MM.1S (cell line): ENCODE results near the gene DCUN1D3.

ENCODE experiments used
- DNase-seq: peaks from one replicate; pipeline ENCODE4 v3.0.0-alpha.2; 2015
- H2AFZ ChIP-seq: fragments of 300-600 bp; sonication (generic); 2 replicates; pipeline ENCODE4 v1.6.0; 2016; ENCODE audit warnings: antibody characterized with exemption, low read length
- H3F3A ChIP-seq: fragments of 300-600 bp; sonication (generic); 2 replicates; pipeline ENCODE4 v1.6.1; 2016; ENCODE audit warnings: mild to moderate bottlenecking, antibody characterized with exemption, low read length, moderate library complexity, mixed read lengths; ENCODE audit not compliant: insufficient read depth
- H3K27ac ChIP-seq: fragments of 300-600 bp; sonication (generic); 2 replicates; pipeline ENCODE4 v1.5.1; 2016; ENCODE audit warnings: mild to moderate bottlenecking, low read length
- H3K27me3 ChIP-seq: fragments of 300-600 bp; sonication (generic); replicated peaks from 2 replicates; pipeline ENCODE4 v1.6.0; 2016; ENCODE audit warnings: low read length; ENCODE audit not compliant: insufficient read depth
- H3K36me3 ChIP-seq: fragments of 300-600 bp; sonication (generic); replicated peaks from 2 replicates; pipeline ENCODE4 v1.6.1; 2016; ENCODE audit warnings: mild to moderate bottlenecking, low read length, mixed read lengths; ENCODE audit not compliant: insufficient read depth
- H3K4me1 ChIP-seq: fragments of 300-600 bp; sonication (generic); 2 replicates; pipeline ENCODE4 v1.6.1; 2016; ENCODE audit warnings: low read length, mixed read lengths
- H3K4me2 ChIP-seq: fragments of 300-600 bp; sonication (generic); 2 replicates; pipeline ENCODE4 v1.6.0; 2016; ENCODE audit warnings: low read depth, low read length
- H3K4me3 ChIP-seq: fragments of 300-600 bp; sonication (generic); 2 replicates; pipeline ENCODE4 v1.5.1; 2016; ENCODE audit warnings: low read length, mixed read lengths
- H3K79me2 ChIP-seq: fragments of 300-600 bp; sonication (generic); 2 replicates; pipeline ENCODE4 v1.6.1; 2016; ENCODE audit warnings: mixed run types, low read length, mixed read lengths
- H3K9ac ChIP-seq: fragments of 300-600 bp; sonication (generic); 2 replicates; pipeline ENCODE4 v1.6.1; 2016; ENCODE audit warnings: low read length, mixed read lengths
- H3K9me2 ChIP-seq: fragments of 300-600 bp; sonication (generic); replicated peaks from 2 replicates; pipeline ENCODE4 v1.6.1; 2016; ENCODE audit warnings: mild to moderate bottlenecking, low read length, mixed read lengths; ENCODE audit not compliant: insufficient read depth
- H3K9me3 ChIP-seq: fragments of 300-600 bp; sonication (generic); replicated peaks from 2 replicates; pipeline ENCODE4 v1.6.1; 2016; ENCODE audit warnings: mild to moderate bottlenecking, low read length, mixed read lengths; ENCODE audit not compliant: insufficient read depth
- H4K20me1 ChIP-seq: fragments of 300-600 bp; sonication (generic); 2 replicates; pipeline ENCODE4 v1.6.1; 2016; ENCODE audit warnings: mild to moderate bottlenecking, low read length, moderate library complexity, mixed read lengths; ENCODE audit not compliant: insufficient read depth
- EZH2 ChIP-seq: fragments of 300-600 bp; sonication (generic); optimal IDR thresholded peaks from 2 replicates; pipeline ENCODE3; 2017; ENCODE audit warnings: low read depth, mild to moderate bottlenecking, antibody characterized with exemption, low read length, mixed read lengths
- EZH2phosphoT487 ChIP-seq: fragments of 300-600 bp; sonication (generic); IDR thresholded peaks from 2 replicates; pipeline ENCODE4 v1.6.1; 2018; ENCODE audit warnings: antibody characterized with exemption, low read length
- TF ChIP-seq, protein P1 (sequence below): fragments of 300-600 bp; sonication (generic); IDR thresholded peaks from 2 replicates; pipeline ENCODE4 v1.5.1; 2016; ENCODE audit warnings: antibody characterized with exemption, low read length, mixed read lengths

The DCUN1D3 gene

DNA sequence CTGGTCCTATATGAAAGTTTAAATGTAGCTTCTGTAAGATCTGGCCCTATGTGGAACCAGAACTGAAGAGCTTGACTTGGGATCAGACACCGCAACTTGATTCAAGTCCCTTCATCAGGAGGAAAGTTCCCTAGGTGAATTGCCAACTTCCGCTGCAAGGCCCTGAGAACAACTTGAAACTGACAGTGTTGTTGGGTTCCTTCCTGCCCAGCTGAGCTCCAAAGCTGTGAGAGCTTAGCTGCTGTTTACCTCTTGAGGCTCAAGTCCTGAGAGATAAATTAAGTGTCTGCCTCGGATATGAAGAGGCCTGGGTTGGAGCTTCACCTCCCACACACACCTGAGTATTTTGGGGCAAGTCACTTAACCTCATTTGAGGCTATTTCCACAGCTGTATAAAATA is 49.2 kb downstream of the DCUN1D3 start:
- no peaks in the 10 kb centered on the region for H3K79me2 ChIP-seq
- no peak overlapping the region for H2AFZ ChIP-seq
- no peak overlapping the region for H3K27ac ChIP-seq
- no peak for DNase-seq
- no peak overlapping the region for H3K9ac ChIP-seq
- TF ChIP-seq, protein P1, sequence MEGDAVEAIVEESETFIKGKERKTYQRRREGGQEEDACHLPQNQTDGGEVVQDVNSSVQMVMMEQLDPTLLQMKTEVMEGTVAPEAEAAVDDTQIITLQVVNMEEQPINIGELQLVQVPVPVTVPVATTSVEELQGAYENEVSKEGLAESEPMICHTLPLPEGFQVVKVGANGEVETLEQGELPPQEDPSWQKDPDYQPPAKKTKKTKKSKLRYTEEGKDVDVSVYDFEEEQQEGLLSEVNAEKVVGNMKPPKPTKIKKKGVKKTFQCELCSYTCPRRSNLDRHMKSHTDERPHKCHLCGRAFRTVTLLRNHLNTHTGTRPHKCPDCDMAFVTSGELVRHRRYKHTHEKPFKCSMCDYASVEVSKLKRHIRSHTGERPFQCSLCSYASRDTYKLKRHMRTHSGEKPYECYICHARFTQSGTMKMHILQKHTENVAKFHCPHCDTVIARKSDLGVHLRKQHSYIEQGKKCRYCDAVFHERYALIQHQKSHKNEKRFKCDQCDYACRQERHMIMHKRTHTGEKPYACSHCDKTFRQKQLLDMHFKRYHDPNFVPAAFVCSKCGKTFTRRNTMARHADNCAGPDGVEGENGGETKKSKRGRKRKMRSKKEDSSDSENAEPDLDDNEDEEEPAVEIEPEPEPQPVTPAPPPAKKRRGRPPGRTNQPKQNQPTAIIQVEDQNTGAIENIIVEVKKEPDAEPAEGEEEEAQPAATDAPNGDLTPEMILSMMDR = no peak
- no peak for TF ChIP-seq EZH2phosphoT487
- TF ChIP-seq EZH2 = no peak
- H3F3A ChIP-seq = no peaks in the 10 kb centered on the region
- no peaks in the 10 kb centered on the region for H3K27me3 ChIP-seq
- H3K36me3 ChIP-seq = no peaks in the 10 kb centered on the region
- no peak overlapping the region for H3K4me2 ChIP-seq
- no peaks in the 10 kb centered on the region for H3K4me1 ChIP-seq
- H3K9me3 ChIP-seq = no peaks in the 10 kb centered on the region
- no peaks in the 10 kb centered on the region for H3K9me2 ChIP-seq
- no peak overlapping the region for H3K4me3 ChIP-seq
- no peaks in the 10 kb centered on the region for H4K20me1 ChIP-seq

DNA sequence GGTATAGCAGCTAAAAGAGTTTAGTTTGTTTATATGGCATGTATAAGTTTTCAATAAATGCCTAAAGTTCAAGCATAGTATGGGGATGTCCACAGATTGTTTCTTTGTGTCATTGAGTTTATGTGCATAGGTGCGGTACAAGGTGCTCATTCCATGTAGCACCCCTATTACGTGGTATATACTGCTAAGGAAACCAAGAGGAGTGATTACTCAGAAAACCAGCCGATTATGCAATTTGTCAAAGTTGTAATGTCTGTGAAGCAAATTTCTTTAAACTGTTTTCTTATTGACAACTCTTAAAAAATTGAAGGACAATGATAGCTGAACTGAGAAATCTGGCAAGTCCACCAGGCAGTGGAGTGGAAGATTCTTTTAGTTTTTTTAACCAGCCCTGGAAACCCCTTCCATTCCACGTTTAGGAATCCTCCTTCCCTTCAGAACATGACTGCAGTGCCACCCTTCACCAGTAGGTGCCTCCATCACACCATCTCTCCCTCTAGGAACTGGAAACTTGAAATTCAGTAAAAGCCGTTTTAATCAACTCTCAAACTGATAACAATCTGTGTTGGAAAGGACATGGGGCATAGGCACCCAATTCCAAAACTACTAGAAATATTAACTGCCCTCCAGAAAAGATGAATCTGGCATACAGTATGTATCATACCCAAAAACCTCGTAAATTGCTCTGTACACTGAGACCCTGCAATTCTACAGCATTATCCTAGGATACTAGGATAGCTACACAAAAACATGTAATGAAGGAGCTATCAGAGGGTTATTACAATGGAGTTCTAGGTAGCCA is 50.4 kb downstream of the DCUN1D3 start:
- TF ChIP-seq EZH2phosphoT487 = no peak
- TF ChIP-seq, protein P1 = peak; percentile 99
- DNase-seq = peak; percentile 20
- Histone ChIP-seq H3K36me3 (no peaks in the 10 kb centered on the region), H3K9me2 (no peaks in the 10 kb centered on the region), H3K4me1 (no peaks in the 10 kb centered on the region), H3K9me3 (no peaks in the 10 kb centered on the region), H3F3A (no peaks in the 10 kb centered on the region), H3K4me2 (no peak overlapping the region), H4K20me1 (no peaks in the 10 kb centered on the region), H3K27ac (no peak overlapping the region), H3K9ac (no peak overlapping the region), H3K79me2 (no peaks in the 10 kb centered on the region), H2AFZ (no peak overlapping the region), H3K27me3 (no peaks in the 10 kb centered on the region), H3K4me3 (no peak overlapping the region)

DNA sequence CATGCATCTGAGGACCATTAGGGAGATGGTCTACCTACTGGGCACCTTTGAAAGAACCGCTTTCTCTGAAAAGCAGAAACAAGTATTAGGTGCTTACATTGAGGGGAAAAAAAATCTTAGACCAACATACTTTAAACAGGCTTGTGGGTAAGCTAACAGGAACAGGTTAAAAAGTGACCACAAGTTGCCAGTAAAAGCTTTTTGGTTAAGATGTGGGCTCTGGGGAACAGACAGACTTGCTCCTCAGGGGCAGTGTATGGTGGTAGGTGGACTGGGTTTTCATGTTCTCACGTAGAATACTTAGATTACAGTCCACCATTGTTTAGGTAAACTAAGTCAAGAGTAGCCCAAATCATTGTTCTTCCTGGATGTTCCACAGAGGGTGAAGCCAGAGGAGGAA is 52.6 kb downstream of the DCUN1D3 start:
- H3K27ac ChIP-seq = no peak overlapping the region
- TF ChIP-seq EZH2 = no peak
- TF ChIP-seq EZH2phosphoT487 = no peak
- H3K4me1 ChIP-seq = no peaks in the 10 kb centered on the region
- H3K27me3 ChIP-seq = no peaks in the 10 kb centered on the region
- H3K9ac ChIP-seq = no peak overlapping the region
- no peaks in the 10 kb centered on the region for H3K9me3 ChIP-seq
- H3K79me2 ChIP-seq = no peaks in the 10 kb centered on the region
- no peak overlapping the region for H3K4me2 ChIP-seq
- no peak overlapping the region for H2AFZ ChIP-seq
- H3K36me3 ChIP-seq = no peaks in the 10 kb centered on the region
- H3F3A ChIP-seq = no peaks in the 10 kb centered on the region
- DNase-seq = no peak
- no peaks in the 10 kb centered on the region for H3K9me2 ChIP-seq
- no peak overlapping the region for H3K4me3 ChIP-seq
- H4K20me1 ChIP-seq = no peaks in the 10 kb centered on the region

DNA sequence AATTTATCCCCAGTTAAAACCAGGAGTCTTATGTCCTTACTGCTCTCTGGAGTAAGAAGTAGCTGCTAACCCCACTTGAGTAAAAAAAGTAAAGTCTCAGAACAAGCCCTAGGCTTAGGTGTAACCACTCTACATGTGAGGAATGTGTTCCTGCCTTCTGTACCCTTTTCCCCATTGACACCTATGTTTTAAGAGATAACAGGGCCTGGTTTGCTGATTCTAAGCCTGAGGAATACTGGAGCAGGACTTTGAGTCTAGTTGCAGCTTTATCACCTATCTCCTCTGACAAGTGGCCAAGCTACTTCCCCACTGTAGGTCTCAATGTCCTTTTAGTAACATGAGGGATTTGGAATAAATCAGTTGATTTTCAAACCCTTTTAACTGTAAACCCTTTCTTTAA is 53.6 kb downstream of the DCUN1D3 start:
- no peaks in the 10 kb centered on the region for H3F3A ChIP-seq
- DNase-seq = no peak
- no peaks in the 10 kb centered on the region for H3K4me1 ChIP-seq
- H2AFZ ChIP-seq = no peak overlapping the region
- no peaks in the 10 kb centered on the region for H3K27me3 ChIP-seq
- H4K20me1 ChIP-seq = no peaks in the 10 kb centered on the region
- H3K79me2 ChIP-seq = no peaks in the 10 kb centered on the region
- TF ChIP-seq EZH2 (no peak), EZH2phosphoT487 (no peak)
- TF ChIP-seq, protein P1 = no peak
- H3K4me2 ChIP-seq = no peak overlapping the region
- no peaks in the 10 kb centered on the region for H3K9me2 ChIP-seq
- no peaks in the 10 kb centered on the region for H3K36me3 ChIP-seq
- no peak overlapping the region for H3K4me3 ChIP-seq
- no peak overlapping the region for H3K9ac ChIP-seq
- no peaks in the 10 kb centered on the region for H3K9me3 ChIP-seq
- H3K27ac ChIP-seq = no peak overlapping the region
